Panc1 (cell line): Measurements from ENCODE around the gene IFT27. TPM values are rescaled to one million over a fixed set of nuclear protein-coding genes. Genes with fewer than 3 reads are reported as not detected.

Experiments
- ATAC-seq: fragments of 200-7000 bp; cut with Tn5 transposase; 2 replicates; pipeline ENCODE4 v1.9.1; 2020; ENCODE audit warnings: mild to moderate bottlenecking, moderate library complexity
- BruUV-seq: library from RNA; stranded (reverse); fragments of 400-500 nt; replicated peaks from 2 replicates; lab custom pipeline; 2021; lab: Mats Ljungman, UMichigan
- CTCF ChIA-PET: fragments of 300-600 bp; sonication (Branson Sonifier 250); formaldehyde crosslinking; loops from one replicate; lab custom pipeline; 2022; ENCODE audit warnings: antibody characterized with exemption; lab: Charles Lee
- POLR2A ChIA-PET: fragments of 300-600 bp; sonication (Branson Sonifier 250); formaldehyde crosslinking; loops from one replicate; lab custom pipeline; 2022; ENCODE audit warnings: antibody characterized with exemption; lab: Charles Lee
- DNase-seq: peaks from one replicate; pipeline ENCODE4 v3.0.0-alpha.2; 2010; ENCODE audit warnings: low read depth, low spot score
- H3K27ac ChIP-seq: 2 replicates; pipeline ENCODE4 v1.5.1; 2011; ENCODE audit warnings: mild to moderate bottlenecking, low read length, inconsistent platforms
- H3K27me3 ChIP-seq: fragments of 200-500 bp; sonication (Bioruptor generic); 2 replicates; pipeline ENCODE4 v1.6.0; 2014; ENCODE audit warnings: low read length, inconsistent platforms; ENCODE audit not compliant: control insufficient read depth, insufficient read depth
- H3K36me3 ChIP-seq: fragments of 200-500 bp; sonication (Bioruptor generic); 2 replicates; pipeline ENCODE4 v1.5.1; 2014; ENCODE audit warnings: inconsistent platforms, mild to moderate bottlenecking, low read length, moderate library complexity; ENCODE audit not compliant: control insufficient read depth, insufficient read depth
- H3K4me1 ChIP-seq: 2 replicates; pipeline ENCODE4 v1.5.1; 2011; ENCODE audit warnings: inconsistent platforms, mild to moderate bottlenecking, low read length, moderate library complexity; ENCODE audit not compliant: control insufficient read depth, insufficient read depth
- H3K4me3 ChIP-seq, 2 experiments: 2 replicates each; pipeline ENCODE4 v1.5.1; 2011 to 2012; ENCODE audit warnings: low read depth in 2 of 2, low read length in 2 of 2, mild to moderate bottlenecking in 2 of 2, inconsistent platforms in 1 of 2, moderate library complexity in 1 of 2
- H3K9me3 ChIP-seq: fragments of 200-500 bp; sonication (Bioruptor generic); 2 replicates; pipeline ENCODE4 v1.5.1; 2014; ENCODE audit warnings: low read depth, mild to moderate bottlenecking, inconsistent platforms, low read length, moderate library complexity; ENCODE audit not compliant: control insufficient read depth, insufficient read depth
- POLR2AphosphoS5 ChIP-seq: IDR thresholded peaks from 2 replicates; pipeline ENCODE4 v1.6.1; 2012; ENCODE audit warnings: mild to moderate bottlenecking, low read depth, low read length, moderate library complexity
- SIN3A ChIP-seq: IDR thresholded peaks from 2 replicates; pipeline ENCODE4 v1.6.1; 2012; ENCODE audit warnings: low read depth, mild to moderate bottlenecking, low read length, moderate library complexity, borderline replicate concordance; ENCODE audit not compliant: insufficient read depth
- TCF7L2 ChIP-seq: IDR thresholded peaks from 2 replicates; pipeline ENCODE4 v1.6.1; 2011; ENCODE audit warnings: mild to moderate bottlenecking, low read depth, low read length, inconsistent platforms
- in situ Hi-C: cut with HindIII; loops from 2 replicates; pipeline ENCODE4 v1.10.0; 2016; ENCODE audit warnings: low sequenced_read_pairs, low pct_unique_long_range_greater_than_20kb
- intact Hi-C: fragments of 100-400 bp; cut with micrococcal nuclease; formaldehyde crosslinking; loops from one replicate; pipeline ENCODE4 v1.10.0; 2022; ENCODE audit not compliant: unreplicated experiment
- total RNA-seq: library from RNA; stranded (reverse); gene quantifications from one replicate; pipeline ENCODE4 v1.2.1, GENCODE V29; 2021; ENCODE audit not compliant: unreplicated experiment
- TF ChIP-seq, protein P1 (sequence below): fragments of 450-650 bp; IDR thresholded peaks from 2 replicates; pipeline ENCODE4 v1.5.1; 2017; ENCODE audit warnings: mild to moderate bottlenecking
- TF ChIP-seq, protein P2 (sequence below), 2 experiments: IDR thresholded peaks; 2 replicates each; pipeline ENCODE4 v1.6.1; 2011 to 2012; ENCODE audit warnings: low read depth in 2 of 2, control low read depth in 1 of 2, low read length in 1 of 2, mild to moderate bottlenecking in 1 of 2, moderate library complexity in 1 of 2; ENCODE audit not compliant: insufficient read depth in 1 of 2

IFT27 gene
- total RNA-seq, 1 experiment from 2014 or later, result 44.4 TPM

DNA sequence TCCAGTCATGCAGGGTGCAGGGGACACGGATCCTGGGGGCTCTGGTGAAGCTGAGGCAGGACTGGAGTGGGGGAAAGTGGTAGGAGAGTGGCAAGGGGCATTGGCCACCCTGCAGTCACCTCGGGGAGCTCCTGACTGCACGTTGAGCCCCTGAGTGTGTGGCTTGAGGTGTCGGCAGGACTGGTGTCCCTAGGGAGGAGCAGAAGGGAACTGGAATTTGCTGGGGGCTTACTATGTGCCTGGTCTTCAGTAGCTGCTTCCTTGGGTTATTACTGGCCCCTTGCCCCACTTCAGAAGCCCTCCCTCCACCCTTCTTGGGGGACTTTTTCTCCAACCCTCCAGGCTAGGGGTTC lies 31.5 kb downstream of the IFT27 start:
- BruUV-seq, result no TSS peak
- Histone ChIP-seq H3K27me3 (no peaks in the 10 kb centered on the region), H3K36me3 (no peaks in the 10 kb centered on the region), H3K9me3 (no peaks in the 10 kb centered on the region), H3K27ac (no peak overlapping the region), H3K4me3 (no peak overlapping the region), H3K4me1 (no peaks in the 10 kb centered on the region)
- DNase-seq, result no peak
- CTCF ChIA-PET, result no interaction called here
- in situ Hi-C loops (no loop called here), intact Hi-C loops (no loop called here)
- POLR2A ChIA-PET, result interaction anchor here (0.5 kb wide), 2 partner anchors 11 to 82 kb away, joined by 3 to 8 read pairs; no protein-coding TSS in a partner anchor
- TF ChIP-seq SIN3A (no peak), POLR2AphosphoS5 (no peak), TCF7L2 (no peak)
- TF ChIP-seq, protein P1, sequence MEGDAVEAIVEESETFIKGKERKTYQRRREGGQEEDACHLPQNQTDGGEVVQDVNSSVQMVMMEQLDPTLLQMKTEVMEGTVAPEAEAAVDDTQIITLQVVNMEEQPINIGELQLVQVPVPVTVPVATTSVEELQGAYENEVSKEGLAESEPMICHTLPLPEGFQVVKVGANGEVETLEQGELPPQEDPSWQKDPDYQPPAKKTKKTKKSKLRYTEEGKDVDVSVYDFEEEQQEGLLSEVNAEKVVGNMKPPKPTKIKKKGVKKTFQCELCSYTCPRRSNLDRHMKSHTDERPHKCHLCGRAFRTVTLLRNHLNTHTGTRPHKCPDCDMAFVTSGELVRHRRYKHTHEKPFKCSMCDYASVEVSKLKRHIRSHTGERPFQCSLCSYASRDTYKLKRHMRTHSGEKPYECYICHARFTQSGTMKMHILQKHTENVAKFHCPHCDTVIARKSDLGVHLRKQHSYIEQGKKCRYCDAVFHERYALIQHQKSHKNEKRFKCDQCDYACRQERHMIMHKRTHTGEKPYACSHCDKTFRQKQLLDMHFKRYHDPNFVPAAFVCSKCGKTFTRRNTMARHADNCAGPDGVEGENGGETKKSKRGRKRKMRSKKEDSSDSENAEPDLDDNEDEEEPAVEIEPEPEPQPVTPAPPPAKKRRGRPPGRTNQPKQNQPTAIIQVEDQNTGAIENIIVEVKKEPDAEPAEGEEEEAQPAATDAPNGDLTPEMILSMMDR, result no peak
- TF ChIP-seq, protein P2, sequence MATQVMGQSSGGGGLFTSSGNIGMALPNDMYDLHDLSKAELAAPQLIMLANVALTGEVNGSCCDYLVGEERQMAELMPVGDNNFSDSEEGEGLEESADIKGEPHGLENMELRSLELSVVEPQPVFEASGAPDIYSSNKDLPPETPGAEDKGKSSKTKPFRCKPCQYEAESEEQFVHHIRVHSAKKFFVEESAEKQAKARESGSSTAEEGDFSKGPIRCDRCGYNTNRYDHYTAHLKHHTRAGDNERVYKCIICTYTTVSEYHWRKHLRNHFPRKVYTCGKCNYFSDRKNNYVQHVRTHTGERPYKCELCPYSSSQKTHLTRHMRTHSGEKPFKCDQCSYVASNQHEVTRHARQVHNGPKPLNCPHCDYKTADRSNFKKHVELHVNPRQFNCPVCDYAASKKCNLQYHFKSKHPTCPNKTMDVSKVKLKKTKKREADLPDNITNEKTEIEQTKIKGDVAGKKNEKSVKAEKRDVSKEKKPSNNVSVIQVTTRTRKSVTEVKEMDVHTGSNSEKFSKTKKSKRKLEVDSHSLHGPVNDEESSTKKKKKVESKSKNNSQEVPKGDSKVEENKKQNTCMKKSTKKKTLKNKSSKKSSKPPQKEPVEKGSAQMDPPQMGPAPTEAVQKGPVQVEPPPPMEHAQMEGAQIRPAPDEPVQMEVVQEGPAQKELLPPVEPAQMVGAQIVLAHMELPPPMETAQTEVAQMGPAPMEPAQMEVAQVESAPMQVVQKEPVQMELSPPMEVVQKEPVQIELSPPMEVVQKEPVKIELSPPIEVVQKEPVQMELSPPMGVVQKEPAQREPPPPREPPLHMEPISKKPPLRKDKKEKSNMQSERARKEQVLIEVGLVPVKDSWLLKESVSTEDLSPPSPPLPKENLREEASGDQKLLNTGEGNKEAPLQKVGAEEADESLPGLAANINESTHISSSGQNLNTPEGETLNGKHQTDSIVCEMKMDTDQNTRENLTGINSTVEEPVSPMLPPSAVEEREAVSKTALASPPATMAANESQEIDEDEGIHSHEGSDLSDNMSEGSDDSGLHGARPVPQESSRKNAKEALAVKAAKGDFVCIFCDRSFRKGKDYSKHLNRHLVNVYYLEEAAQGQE (IDR thresholded peaks at IDR 0.05; ENCODE audit: insufficient read depth in 1 of 2, low read depth in 2 of 2, low read length in 1 of 2), result no peak
- ATAC-seq, result no peak

DNA sequence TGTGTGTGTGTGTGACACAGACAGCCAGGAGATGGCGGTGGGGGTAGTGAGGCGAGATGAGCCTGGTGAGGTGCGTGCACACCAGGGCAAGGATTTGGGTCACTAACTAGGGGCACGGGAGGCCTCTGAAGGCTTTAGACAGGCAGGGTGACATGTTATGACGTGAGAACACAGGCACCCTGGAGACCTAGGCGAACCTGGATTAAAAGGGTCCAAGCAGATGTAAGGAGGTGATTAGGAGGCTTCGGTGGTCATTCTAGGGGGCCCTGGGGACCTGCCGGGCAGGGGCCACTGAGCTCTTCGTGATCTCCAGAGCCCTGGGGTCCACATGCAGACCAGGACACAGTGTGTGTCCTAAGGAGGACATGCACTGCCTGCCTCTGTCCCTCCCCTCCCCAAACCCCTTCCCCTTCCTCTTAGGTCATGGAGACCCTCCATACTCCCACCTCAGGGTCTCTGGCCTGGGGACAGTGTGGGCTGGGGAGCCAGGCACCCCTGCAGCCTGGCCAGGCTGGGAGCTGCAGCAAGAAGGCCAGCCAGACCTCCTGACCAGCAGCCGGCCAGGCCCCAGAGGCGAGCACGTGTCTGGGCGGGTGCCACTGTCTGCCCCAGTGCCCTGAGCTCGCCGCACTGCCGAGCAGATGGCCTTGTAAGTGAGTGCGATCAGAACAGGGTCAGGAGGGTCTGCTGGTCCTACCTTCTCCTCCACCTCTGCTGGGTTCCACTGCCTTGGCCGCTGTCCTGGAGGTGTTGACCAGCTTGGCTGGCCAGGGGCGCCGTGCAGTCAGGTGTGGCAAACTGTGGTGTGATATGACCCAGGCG lies 32.1 kb downstream of the IFT27 start:
- intact Hi-C loops (no loop called here), in situ Hi-C loops (no loop called here)
- no TSS peak for BruUV-seq
- H3K9me3 ChIP-seq, result no peaks in the 10 kb centered on the region
- H3K27me3 ChIP-seq, result no peaks in the 10 kb centered on the region
- CTCF ChIA-PET, result no interaction called here
- DNase-seq (no peak), ATAC-seq (no peak)
- no peaks in the 10 kb centered on the region for H3K36me3 ChIP-seq
- H3K27ac ChIP-seq, result no peak overlapping the region
- POLR2A ChIA-PET, result interaction anchor here (0.5 kb wide), 1 partner anchor 12 kb away, joined by 3 read pairs; no protein-coding TSS in a partner anchor
- no peak overlapping the region for H3K4me3 ChIP-seq
- H3K4me1 ChIP-seq, result no peaks in the 10 kb centered on the region
- no peak for TF ChIP-seq POLR2AphosphoS5
- no peak for TF ChIP-seq SIN3A
- TF ChIP-seq, protein P1, result no peak
- TF ChIP-seq, protein P2 (IDR thresholded peaks at IDR 0.05; ENCODE audit: insufficient read depth in 1 of 2, low read depth in 2 of 2, low read length in 1 of 2), result no peak
- no peak for TF ChIP-seq TCF7L2
